CD4-positive, alpha-beta T cell treated with Interleukin-2 at 100 ng/mL for 4 hours (primary cell): ENCODE results near the gene CAMKMT.

Experiments
- DNase-seq: peaks from one replicate; pipeline ENCODE4 v3.0.0-alpha.2; 2020; ENCODE audit warnings: low spot score

CAMKMT gene

DNA sequence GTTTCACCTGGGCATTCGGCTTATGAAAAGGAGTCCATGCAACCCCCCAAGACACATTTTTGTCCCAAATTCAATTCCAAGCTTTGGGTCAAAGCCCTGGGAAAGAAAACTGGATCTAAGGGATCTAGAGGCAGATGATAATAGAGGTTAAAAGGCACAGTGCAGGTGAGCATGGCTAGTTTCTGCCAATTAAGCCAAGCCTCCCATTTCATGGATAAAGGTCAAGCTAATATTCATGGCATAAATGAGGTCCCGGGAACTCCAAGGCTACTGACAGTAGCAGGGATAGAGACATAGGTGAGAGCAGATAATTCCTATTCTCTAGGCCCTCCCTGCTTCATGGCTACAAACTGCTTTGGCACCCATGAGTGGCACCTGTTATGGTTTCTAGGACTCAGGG is 83.1 kb downstream of the CAMKMT start:
- DNase-seq: no peak

DNA sequence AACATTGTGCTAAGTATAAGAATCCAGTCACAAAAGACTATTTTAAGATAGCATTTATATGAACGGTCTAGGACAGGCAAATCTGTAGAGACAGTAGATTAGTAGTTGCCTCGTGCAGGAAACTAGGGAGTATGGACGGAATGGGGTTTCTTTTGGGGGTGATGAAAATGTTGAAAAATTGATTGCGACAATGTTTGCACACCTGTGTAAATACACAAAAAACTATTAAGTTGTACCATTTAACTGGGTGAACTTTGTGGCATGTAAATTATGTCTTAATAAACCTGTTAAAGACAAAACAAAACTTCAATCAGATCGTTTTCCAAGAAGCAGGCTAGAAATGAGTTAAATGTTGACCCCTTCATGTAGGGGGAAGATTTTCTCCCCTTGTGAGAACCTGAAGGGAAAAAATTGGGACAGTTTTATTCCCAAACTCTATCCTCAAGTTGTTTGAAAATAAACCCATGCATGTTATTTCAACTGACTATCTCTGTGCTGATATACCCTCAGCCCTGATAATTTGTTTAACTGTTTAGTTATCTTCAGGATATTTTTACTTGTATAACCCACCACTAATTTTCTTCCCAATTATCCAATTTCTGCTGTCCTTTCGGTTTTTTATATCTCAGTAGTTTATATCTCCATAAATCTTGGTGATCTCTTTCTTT is 87.2 kb downstream of the CAMKMT start:
- DNase-seq: no peak

DNA sequence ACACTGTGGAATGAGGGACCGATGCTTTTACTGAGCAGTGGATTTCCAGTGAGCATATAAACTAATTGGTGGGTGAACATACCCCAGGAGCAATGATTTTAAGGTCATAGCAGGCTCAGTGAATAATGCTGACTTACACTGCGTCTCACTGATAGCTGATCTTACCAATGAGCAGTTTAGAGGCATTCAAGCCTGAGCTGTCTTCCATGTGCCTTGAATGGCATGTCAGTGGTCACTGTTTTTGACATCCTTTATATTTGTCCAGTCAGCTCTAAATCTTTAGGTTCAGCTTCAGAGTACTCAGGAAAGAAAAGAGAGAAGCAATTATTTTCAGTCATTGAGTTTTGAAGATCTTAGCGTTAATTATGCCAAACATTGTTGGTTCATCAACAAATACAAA is 88.3 kb downstream of the CAMKMT start:
- DNase-seq: no peak

DNA sequence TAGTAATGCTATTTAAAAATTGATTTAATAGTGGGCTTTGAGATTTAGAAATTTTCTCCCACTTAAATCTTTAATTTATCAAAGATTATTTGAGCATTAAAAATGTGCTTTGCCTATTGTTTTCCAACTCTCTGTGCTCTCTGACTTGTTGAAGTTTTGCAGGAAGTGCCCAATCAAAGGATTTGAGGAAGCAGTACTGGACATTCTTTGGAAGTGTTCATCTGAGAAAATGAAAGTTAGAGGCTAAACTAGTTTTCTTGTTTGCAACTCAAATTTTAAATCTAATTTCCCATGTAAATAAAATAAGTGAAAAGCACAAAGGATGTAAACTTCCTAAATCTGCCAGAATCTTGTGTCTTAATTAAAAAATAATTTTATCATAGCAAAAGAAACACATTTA is 89.1 kb downstream of the CAMKMT start:
- DNase-seq: no peak

DNA sequence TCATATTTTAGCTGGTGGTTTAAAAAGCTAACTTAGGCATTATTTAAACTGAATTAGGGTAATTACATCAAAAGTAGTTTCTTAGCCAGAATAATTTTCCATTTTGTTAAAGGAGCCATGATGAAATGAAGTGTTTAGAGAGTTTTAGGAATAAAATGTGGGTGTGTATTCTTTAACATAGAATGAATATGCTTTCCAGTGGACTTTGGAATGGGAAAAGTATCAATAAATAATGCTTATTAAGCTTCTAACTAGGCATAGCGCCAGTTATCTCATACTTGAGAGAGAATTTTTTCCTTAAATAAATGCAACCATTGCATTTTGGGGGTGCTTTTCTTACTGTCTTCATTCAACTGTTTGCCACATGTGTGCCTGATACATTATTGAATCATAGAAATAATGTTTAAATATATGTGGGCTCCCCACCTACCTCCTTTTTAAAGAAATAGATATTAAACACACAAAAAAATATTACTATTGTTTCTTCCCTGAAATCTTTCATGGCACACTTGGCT is 90.4 kb downstream of the CAMKMT start:
- no peak for DNase-seq

DNA sequence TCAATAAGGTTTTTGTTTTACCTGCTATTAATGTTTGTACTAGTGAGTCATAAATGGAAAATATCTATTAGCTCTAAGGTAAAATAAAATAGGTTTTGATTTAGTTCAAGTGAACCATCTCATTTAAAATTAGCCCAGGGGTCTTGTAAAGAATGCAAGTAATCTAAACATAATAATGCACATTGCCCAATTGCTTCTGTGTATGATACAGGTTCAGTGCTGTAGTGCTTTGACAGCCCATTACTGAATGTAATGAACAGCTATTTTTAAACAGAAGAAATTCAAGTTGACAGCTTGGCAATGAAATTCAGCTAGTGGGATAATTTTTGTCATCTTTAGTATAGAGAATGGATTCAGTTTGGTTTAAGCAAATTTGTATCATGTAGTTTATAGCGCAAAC is 91.5 kb downstream of the CAMKMT start:
- no peak for DNase-seq

DNA sequence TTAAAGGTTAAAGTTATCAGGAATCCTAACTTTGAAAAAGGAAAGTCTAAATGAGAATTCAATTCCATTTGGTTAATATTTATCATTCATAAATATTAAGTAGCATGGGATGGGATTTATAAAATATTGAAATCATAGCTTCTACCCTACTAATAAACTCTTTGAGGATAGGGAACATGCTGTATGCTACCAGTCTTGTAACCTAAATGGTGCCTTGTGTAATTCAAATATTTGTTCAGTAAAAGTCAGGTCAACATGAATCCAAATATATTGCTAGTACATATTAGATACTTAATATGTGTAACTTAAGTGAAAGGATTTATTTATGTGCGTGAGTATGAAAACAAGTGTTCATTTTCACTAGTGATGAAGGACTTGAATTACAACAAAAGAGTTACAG is 94.1 kb downstream of the CAMKMT start:
- DNase-seq: no peak

DNA sequence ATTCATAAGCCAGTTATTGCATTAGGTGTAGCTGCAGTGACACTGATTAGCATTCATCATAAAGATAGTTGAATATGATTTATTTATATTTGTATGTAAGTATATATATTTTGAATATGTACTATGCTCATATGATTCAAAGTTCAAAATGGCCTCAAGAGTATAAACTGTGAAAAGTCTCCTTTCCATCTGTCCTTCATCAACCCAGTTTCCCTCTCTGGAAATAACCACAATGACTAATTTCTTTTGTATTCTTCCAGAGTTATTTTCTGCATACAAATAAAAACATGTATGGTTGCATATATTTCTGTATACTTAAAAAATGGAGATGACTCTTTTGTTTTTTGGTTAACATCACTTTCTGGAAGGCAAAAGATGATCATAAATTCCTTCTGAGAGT is 95.2 kb downstream of the CAMKMT start:
- no peak for DNase-seq

DNA sequence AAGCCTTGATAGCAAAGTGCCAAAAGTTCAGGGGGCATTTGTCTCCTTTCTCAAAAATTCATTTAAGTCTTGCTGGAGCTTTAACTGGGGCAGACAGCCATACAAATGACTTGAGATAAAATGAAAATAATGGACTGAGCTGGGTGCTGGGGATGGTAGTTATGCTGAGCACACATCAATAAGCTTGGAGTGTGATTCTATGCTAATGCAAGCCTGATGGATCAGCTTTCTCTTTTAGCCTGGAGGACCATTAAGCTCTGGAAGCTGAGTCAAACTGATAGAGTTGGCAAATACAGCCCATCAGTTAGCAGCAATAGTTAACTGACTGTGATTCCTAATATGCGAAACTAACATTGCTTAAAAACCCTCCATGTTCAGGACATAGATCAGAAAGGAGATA is 98.0 kb downstream of the CAMKMT start:
- DNase-seq: no peak

DNA sequence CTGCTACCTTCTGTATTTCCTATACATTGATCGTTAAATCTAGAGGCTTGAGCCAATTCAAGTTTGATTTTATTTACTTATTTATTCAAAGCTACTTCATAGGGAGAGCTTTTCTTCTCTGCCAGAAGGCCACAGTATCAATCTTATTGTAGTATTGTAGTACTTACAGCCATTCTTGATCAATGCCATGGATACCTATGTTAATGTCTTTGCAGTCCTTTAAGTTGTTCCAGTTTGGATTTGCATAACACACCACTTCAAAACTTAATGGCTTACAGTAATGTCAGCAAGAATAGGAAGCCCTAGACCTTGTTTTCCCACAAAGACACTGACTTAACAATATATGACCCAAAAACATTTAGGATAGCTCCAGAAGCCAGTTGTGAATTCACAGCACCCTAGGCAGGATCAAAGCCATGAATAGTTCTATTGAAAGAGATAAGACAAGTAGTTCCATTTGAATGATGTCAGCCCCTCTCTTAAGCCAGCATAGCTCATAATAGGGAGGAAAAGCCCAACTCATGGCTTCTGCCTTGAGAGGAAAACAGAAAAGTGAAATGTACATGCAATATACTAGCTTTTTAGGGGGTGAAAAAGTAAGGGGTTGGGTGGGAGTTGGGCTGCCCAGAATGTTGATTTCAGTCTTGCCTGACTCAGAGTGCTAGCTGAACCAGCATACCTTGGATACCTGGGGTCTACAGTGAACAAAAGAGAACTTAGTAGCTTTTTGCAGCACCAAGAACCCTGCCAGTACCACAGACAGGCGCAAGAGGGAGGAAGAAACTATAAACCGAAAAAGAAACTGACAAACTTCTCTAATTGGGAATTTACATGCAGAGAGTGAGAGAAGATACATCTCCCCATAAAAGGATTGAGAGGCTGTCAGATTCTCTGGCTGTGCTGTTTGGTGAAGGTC is 101.4 kb downstream of the CAMKMT start:
- no peak for DNase-seq

DNA sequence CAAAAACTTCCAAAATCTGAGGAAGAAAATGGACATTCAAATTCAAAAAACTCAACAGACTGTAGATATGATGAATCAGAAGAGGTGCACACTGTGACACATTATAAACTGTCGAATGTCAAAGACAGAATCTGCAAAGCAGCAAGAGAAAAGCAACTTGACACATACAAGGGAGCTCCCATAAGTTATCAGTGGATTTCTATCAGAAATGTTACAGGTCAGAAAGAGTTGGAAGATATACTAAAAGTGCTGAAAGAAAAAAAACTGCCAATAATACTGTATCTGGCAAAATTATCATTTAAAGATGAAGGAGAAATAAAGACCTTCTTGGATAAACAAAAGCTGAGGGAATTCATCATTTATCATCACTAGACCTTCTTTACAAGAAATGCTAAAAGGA is 102.7 kb downstream of the CAMKMT start:
- no peak for DNase-seq

DNA sequence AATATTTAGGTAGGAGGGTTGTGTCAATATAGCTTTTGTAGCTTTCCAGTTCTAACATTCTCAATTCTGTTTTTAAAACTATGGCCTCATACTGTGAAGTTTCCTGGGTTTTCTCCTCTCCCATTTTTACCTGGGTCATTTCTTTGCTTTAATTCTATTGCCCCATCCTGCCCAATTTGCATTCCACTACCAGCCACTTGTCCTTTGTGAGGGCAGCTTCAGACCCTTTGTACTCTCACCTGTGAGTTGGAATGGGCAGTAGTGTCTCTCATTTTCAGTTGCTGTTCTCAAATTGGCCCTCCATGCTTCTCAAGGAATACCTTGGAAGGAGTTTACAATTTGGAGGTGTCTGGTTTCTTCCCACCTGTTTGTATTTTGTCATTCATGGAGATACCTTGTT is 108.4 kb downstream of the CAMKMT start:
- DNase-seq: no peak

DNA sequence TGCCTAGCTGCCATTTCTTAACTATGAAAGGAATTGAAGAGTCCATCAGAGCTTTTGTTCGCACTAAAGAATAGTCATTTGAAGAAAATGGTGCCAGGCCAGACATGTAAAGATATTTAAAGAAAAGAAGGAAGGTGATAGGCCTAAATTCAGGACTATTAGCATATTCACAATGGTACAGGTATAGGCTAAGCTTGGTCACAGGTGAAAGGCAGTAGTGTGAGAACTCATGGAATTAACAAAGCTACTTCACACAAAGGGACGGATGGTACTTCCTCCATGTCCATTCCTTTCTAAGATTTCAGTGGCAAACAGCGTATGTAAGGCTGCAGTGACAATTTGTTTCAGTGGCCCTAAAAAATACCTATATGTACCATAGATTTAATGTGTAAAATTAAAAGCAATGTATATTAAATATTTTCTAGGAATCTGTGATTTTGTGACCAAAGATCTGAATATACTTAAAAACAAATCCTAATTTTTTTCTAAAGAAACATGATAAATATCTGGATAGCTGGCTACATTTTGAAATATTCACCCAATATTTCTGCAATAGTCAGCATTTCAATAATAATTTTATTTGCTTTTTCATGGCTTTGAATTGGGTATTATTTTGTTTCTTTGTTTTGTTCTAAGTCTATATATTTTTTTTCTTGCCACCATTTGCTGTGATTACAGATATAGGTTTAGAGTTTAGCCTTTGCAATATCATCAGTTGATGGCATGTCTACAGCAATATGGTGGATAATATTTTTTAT is 116.1 kb downstream of the CAMKMT start:
- no peak for DNase-seq

DNA sequence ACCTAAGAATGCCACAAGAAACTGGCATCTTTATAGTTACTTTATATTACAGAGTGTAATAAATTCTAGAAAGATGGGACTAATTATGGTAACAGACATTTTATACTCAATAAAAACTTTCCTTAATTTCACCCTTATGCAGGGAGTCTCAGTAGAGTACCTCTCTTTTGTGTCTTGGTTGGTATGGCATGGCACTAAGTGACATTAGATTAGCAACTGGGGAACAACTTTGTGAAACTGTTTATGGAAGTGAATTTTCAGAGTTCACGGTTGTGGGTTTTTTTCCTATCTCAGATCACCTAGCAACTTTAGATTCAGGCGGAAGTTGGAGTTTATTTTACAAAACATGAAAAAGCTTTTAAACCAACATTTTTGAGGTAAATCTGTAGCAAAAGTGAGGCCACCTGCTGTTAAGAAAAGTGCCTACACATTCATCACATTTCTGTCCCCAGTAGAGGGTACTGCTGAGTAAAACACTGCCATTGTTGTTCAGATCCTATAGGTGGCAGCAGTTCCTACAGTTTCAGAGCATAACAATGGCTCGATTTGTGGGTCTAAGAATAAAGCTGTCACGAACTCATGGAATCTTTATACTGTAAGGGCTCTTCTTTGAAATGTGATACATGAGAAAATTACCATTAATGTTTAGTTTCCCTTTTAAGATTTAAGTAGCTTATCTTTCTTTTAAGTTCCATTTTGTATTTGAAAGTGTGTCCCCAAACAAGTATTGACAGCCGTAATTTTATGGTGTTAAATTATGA is 117.6 kb downstream of the CAMKMT start:
- peak; percentile 75 for DNase-seq

DNA sequence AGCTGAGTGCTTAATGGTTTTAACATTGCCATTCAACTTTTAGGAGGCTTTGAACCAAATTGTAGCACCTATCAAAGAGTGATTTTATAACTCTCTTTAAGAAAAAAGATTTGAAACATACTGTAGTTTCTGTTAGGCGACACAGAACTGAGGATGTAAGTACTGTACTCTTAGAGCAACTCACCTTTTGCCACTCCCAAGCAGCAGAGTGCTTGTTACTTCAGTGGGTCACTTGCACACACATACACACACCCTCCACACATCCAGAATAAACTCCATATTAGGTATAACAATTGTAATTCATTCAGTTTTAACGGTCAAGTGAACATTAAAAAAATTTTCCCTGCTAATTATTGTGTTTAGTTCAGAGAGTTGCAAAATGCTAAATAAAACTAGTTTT is 118.3 kb downstream of the CAMKMT start:
- DNase-seq: no peak

DNA sequence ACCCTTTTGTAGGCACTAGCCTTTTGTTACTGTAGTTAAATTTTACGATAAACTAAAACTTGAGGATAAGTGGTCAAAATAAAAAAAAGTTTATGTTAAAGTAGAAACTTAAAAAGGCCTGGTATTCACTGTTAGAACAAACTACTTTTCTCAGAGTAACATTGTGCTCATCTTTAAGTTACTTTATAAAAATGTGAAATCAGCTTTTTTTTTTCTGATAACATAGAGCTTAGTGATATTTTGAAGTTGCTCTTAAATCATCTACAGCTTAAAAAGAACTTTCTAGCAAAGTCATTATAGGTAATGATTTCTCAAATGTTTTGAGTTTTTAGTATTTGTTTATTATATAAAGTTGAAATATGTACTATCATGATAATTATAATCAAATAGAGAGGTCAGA is 125.3 kb downstream of the CAMKMT start:
- DNase-seq: no peak

DNA sequence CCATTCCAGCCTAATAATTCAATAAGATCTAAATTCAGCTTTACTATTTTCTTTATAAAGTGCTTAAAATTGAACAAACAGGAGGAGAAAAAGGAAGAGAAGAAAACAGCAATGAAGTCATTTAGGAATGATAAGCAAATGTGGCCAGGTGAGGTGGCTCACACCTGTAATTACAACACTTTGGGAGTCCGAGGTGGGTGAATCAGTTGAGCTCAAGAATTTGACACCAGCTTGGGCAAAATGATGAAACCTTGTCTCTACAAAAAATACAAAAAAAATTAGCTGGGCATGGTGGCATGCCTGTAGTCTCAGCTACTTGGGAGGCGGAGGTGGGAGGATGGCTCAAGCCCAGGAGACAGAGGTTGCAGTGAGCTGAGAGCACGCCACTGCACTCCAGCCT is 129.0 kb downstream of the CAMKMT start:
- DNase-seq: no peak

DNA sequence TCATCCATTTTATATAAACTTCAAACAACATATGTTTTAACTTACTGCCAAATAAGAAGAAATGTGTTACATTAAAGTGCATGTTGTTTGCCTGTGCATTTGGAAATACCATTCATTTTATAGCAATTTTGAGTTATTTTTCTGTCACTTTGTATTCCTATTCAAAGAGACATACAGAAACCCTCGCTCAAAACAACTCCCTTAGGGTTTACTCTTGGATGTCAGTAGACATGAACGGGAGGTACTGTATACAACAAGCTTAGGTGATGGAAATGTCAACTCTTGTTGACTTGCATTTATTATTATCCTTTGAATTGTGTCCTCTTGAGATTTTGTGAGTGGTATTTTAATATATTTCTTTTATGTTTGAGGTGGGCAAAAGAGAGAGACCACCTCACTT is 132.3 kb downstream of the CAMKMT start:
- no peak for DNase-seq

DNA sequence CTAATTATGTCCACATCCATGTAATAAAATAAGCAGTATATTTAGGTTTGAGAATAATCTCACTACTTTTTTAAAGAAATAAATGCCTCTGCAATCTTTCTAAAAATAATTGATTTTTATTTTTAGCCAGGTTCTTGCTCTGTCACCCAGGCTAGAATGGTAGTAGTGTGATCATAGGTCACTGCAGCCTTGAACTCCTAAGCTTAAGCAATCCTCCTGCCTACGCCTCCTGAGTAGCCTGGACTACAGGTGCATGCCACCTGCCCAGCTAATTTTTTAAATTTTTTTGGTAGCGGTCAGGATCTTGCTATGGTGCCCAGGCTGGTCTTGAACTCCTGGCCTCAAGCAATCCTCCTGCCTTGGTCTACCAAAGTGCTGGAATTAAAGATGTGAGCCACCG is 133.3 kb downstream of the CAMKMT start:
- DNase-seq: no peak

DNA sequence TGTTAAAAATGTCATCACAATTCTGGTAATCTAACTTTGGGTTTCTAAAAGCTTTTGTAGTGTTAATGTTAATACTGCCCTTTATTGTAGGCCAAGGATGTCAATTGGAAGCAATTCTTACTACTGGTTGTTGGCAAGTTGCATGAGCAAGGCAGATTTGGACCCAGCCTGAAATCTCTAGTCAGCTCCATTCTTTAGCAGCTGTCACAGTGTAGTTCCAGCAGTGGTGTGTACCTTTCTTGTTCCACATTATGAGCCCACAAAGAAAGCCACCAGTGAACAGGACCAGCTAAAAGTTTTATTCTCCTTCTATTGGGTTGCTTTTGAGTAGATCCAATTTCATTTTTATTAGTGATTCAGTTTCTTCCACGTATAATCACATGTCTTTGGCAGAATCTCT is 133.8 kb downstream of the CAMKMT start:
- no peak for DNase-seq

DNA sequence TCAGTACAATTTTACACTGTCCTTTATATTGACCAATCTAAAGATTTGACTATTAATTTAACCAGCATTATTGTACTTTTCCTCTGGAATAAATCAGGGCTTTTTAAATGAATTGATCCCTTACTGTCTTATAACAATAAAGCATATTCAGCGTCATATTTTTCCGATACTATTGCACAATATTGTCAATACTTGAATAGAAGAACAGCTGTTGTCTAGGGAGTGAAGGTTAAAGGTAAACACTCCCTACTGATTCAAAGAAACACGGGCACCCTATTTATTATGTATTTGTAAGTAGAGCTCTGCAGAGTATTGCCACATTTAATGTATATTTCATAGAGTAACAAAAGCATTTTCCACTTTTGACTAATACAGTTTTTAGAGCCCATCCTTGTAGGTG is 134.4 kb downstream of the CAMKMT start:
- no peak for DNase-seq

DNA sequence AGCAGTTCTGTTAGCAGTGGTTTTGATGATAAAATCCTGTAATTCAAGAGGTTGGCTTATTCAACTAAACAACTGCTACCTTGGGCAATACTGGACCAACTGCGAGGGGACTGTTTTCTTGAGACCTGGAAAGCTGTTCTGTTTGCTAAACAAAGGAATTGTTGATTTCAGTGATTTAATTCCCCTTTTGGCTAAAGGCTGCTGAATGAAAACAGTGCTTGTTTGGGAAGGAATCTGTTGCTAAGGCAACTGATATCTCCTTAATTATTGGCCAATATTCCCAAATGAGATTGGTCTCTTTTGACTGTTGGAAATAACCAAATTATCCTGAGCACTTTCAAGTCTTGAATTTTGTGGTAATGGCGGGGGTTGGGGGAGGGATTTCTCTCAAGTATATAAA is 136.8 kb downstream of the CAMKMT start:
- no peak for DNase-seq
